HG03432 (cell line): Measurements from ENCODE around the gene TMEM72.

ENCODE experiments used
- ATAC-seq: cut with Tn5 transposase; IDR thresholded peaks from one replicate; pipeline ENCODE4 v1.9.1; 2021; ENCODE audit warnings: mild to moderate bottlenecking, moderate library complexity; ENCODE audit not compliant: unreplicated experiment

TMEM72 gene

GRCh38 chr10:44951576-44952226 is 40.6 kb downstream of the TMEM72 start:
- ATAC-seq, result no peak

- ATAC-seq, result no peak
Measured at GRCh38 chr10:44952779-44953231, 41.7 kb downstream of the TMEM72 start.

GRCh38 chr10:44954042-44954441 is 42.9 kb downstream of the TMEM72 start:
- no peak for ATAC-seq

DNA sequence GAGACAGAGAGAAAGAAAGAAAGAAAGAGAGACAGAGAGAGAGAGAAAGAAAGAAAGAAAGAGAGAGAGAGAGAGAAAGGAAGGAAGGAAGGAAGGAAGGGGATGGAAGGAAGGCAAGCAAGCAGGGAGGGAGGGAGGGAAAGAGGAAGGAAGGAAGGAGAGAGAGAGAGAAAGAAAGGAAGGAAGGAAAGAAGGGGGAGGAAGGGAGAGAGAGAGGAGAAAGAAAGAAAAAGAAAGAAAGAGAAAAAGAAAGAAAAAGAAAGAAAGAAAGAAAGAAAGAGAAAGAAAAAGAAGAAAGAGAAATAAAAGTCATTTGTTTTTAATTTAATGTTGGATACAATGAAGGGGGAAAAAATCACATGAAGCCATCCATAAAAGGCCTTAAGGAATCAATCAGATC is 43.8 kb downstream of the TMEM72 start:
- no peak for ATAC-seq

DNA sequence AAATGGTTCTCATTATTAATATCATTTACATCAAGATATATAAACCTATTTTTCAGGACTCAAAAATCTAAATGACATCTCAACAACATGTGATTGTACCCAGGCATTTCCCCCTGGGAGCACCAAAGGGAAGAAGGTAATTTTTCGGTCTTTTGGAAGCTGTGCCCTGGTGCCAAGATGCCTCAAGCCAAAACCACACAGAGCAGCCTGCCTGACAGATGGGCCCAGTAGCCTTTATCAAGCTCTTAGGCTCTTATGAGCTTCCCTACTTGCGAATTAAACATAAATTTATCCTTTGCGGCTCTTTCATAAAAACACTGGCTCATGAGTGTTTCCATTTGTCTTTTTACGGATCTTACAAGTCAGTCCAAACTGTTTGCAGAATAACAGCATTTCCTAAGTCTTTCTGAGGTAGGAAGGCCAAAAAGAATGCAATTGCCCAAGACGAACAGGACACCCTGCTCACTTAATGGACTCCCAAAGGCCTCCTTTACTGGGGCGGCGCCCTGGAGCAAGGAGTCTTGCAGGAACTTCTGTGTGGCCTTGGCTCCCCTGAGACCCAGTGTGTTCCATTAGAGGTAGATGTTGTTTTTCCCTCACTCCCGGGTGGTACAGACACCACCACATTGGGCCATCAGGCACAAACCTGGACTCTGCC is 44.4 kb downstream of the TMEM72 start:
- ATAC-seq, result no peak

- no peak for ATAC-seq
Measured at GRCh38 chr10:44956226-44956625, 45.1 kb downstream of the TMEM72 start.

- ATAC-seq, result no peak
Measured at GRCh38 chr10:44956717-44957706, 45.9 kb downstream of the TMEM72 start.

DNA sequence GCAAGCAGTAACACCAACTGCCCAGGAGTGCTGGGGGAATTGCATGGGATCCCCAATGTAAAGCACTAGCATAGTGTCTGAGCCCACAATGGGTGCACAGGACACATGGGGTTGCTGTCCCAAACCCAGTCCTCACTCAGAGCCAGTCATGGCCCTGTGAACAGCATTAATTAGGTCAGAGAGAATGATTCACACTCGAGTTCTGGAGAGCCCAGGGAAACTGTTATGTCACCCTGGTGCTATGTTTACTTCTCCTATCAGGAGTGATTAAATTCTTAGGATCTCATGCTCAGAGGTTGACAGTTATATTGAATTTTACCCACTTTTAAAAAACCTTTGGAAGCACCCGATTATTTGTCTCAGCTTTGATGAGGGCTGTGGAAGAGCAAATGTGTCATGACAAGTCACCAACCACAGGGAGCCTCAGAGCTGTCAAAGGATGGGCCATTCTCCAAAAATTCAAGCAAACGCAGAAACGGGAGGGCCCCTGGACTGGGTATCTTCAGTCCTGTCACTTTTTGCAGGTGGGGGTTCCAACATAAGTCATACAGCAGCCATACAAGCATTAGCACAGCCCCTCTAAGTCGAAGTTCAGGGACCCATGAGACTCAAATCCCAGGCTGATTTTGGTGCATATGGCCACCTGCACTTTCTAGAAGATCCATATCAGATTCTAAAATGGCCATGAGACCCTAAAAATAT is 47.2 kb downstream of the TMEM72 start:
- ATAC-seq, result no peak

GRCh38 chr10:44958898-44959246 is 47.7 kb downstream of the TMEM72 start:
- no peak for ATAC-seq

- ATAC-seq, result peak; percentile 96
Measured at GRCh38 chr10:44959247-44960087, 48.3 kb downstream of the TMEM72 start, which contains the start of gene RASSF4. Gene RASSF4, plus strand, starts transcription at chr10:44959802. Its CDS starts 10,401 bp downstream, at chr10:44970203.

- no peak for ATAC-seq
Measured at GRCh38 chr10:44960088-44960460, 48.9 kb downstream of the TMEM72 start.

DNA sequence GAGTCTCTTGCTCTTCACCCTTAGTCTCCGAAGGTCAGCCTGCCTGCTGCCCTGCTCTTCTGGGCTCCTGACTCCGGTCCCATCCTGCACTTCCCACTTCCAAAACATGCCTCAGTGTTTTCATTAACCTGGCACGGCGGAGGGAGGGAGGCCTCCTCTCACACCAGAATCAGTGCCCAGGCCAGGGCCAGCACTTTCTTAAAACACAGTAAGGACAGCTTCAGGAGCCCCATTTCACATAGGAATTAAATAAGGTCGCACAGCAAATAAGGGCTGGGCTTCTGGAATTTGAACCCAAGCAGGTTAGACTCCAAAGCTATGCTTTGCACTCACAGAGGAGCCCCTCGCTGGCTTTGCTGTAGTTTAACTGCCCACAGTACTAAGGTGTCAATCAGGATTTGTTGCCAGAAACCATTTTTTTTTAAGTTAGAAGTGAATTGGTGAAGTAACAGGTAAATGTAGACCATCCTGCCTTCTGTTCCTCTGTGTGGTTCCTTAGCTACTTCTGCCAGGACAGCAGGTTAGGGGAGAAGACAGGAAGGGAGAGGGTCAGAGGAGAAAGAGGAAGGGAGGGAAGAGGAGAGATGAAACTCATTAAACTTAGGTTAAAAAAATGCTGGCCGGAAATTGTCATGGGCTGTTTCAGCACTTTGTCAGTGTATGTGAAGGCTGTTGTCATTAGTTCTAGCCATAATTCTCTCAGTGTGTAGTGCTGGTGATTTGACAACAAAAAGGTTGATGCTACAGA is 49.5 kb downstream of the TMEM72 start:
- ATAC-seq, result no peak

- no peak for ATAC-seq
Measured at GRCh38 chr10:44961230-44961571, 50.1 kb downstream of the TMEM72 start.

DNA sequence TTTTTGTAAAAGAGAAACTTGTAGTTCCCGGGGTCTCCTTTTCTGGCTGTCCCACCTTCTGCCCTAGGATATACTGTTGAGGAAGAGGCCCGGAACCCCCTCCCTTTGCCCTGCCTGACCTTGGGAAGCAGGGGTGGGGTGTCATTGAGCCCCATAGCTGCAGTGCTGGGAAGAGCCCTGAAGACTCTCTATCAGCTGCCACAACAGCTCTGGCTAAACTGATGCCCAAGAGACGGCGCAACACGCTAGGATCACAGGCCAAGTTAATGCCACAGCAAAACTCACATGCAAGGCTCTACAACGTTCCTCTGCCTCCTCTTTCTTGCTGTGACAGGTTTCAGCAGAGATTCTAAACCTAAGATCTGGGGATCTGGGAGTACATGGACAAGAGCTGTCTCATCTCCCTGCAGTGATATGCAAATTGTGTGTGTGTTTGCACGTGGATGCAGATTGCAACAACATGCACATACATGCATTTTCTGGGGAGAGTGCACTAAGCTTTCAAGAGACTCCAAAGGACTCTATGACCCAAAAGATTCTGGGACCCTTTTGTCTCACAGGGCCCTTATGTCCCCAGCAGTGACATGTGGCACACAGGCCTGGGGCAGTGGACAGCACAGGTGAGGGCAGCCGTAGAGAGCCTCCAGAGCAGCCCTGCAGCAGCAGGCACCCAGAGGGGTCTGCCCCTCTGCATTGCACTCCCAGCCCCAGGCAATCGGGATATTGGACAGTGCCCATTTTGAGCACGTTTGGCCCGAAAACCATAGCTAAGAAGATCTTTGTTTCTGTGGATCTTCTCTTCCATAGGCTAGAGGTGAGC is 51.0 kb downstream of the TMEM72 start:
- no peak for ATAC-seq

DNA sequence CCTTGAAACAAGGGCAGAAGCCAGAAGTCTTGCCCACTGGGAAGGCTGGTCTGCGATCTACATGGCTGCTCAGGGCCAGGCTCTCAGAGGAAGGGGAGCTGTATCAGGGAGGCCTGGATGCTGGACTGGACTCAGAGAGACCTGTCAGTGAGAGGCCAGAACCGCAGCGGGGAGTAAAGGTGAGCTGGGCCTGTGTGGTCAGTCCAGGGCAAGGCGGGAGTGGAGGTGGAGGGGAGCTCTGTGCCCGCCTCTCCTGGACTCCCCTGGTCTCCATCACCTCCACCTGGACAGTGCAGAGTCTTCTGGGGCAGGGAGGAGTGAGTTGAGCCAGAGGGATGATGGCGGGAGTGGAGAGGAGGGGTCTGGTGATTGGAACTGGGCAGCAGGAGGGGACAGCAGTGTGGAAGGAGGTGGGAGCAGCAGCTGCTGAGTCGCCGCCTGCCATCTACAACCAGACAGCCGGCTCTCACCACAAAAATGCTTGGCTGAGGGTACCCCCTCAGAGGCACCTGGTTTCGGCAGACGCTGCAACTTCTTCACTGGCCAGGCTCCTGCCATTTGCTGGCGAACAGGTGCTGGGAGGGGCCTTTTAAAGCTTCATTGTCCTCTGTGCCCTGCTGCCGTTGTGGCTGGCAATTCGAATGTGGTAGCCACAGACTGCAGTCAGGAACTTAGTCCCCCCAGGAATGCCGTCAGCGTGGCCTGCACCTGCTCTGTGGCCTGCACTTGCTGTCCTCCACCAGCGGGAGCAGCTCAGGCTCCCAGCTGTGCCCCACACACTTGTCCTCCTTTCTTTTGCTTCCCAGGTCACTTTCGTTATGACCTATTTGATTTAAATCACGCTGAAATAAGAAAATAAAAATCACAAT is 52.0 kb downstream of the TMEM72 start:
- no peak for ATAC-seq

GRCh38 chr10:44963772-44964633 is 52.9 kb downstream of the TMEM72 start:
- peak; percentile 16 for ATAC-seq

GRCh38 chr10:44965104-44965503 is 54.0 kb downstream of the TMEM72 start:
- ATAC-seq, result no peak
